Astrocyte (in vitro differentiated cells and primary cell): ENCODE measurements around the gene MED1. TPM values are rescaled to one million over a fixed set of nuclear protein-coding genes. Genes with fewer than 3 reads are reported as not detected.

ENCODE experiments used
- DNase-seq: peaks from one replicate; pipeline ENCODE4 v3.0.0-alpha.2; 2010; ENCODE audit warnings: low read depth
- FAIRE-seq: peaks from 2 replicates; lab custom pipeline; 2011; peaks lifted over from hg19 to GRCh38; lab: Jason Lieb, UNC
- H2AFZ ChIP-seq: 2 replicates; pipeline ENCODE4 v1.6.0; 2012; ENCODE audit warnings: low read depth, low read length, inconsistent platforms
- H3K27ac ChIP-seq: 2 replicates; pipeline ENCODE4 v1.5.1; 2011; ENCODE audit warnings: low read depth, low read length, inconsistent platforms
- H3K27me3 ChIP-seq: 2 replicates; pipeline ENCODE4 v1.6.0; 2011; ENCODE audit warnings: low read length, inconsistent platforms; ENCODE audit not compliant: insufficient read depth
- H3K36me3 ChIP-seq: 2 replicates; pipeline ENCODE4 v1.5.1; 2011; ENCODE audit warnings: low read length, inconsistent platforms; ENCODE audit not compliant: insufficient read depth
- H3K4me1 ChIP-seq: 2 replicates; pipeline ENCODE4 v1.5.1; 2011; ENCODE audit warnings: low read length, inconsistent platforms; ENCODE audit not compliant: insufficient read depth
- H3K4me2 ChIP-seq: 2 replicates; pipeline ENCODE4 v1.6.0; 2012; ENCODE audit warnings: low read length, inconsistent platforms
- H3K4me3 ChIP-seq: 2 replicates; pipeline ENCODE4 v1.5.1; 2011; ENCODE audit warnings: low read depth, mild to moderate bottlenecking, low read length, inconsistent platforms; ENCODE audit not compliant: insufficient read depth
- H3K79me2 ChIP-seq: 2 replicates; pipeline ENCODE4 v1.6.0; 2012; ENCODE audit warnings: mild to moderate bottlenecking, low read length, inconsistent platforms; ENCODE audit not compliant: insufficient read depth
- H3K9ac ChIP-seq: 2 replicates; pipeline ENCODE4 v1.6.0; 2012; ENCODE audit warnings: mild to moderate bottlenecking, low read length, inconsistent platforms
- H3K9me3 ChIP-seq: 2 replicates; pipeline ENCODE4 v1.5.1; 2012; ENCODE audit warnings: low read depth, mild to moderate bottlenecking, low read length, inconsistent platforms; ENCODE audit not compliant: insufficient read depth
- H4K20me1 ChIP-seq: 2 replicates; pipeline ENCODE4 v1.6.0; 2012; ENCODE audit warnings: low read length, inconsistent platforms; ENCODE audit not compliant: insufficient read depth
- H3K27ac Mint-ChIP-seq: one replicate; pipeline ENCODE4 v1.8.0; 2021; ENCODE audit warnings: mild to moderate bottlenecking, mixed read lengths; ENCODE audit not compliant: unreplicated experiment
- H3K27me3 Mint-ChIP-seq: one replicate; pipeline ENCODE4 v1.8.0; 2021; ENCODE audit warnings: low read depth, mixed read lengths; ENCODE audit not compliant: unreplicated experiment
- H3K36me3 Mint-ChIP-seq: one replicate; pipeline ENCODE4 v1.8.0; 2021; ENCODE audit warnings: low read depth, mixed read lengths; ENCODE audit not compliant: unreplicated experiment
- H3K4me1 Mint-ChIP-seq: one replicate; pipeline ENCODE4 v1.8.0; 2021; ENCODE audit warnings: low read depth, mixed read lengths; ENCODE audit not compliant: unreplicated experiment
- H3K4me3 Mint-ChIP-seq: one replicate; pipeline ENCODE4 v1.8.0; 2021; ENCODE audit warnings: mild to moderate bottlenecking, moderate library complexity, mixed read lengths; ENCODE audit not compliant: unreplicated experiment
- H3K9me3 Mint-ChIP-seq: one replicate; pipeline ENCODE4 v1.8.0; 2021; ENCODE audit warnings: mild to moderate bottlenecking, mixed read lengths; ENCODE audit not compliant: unreplicated experiment
- CTCF ChIP-seq: IDR thresholded peaks from 2 replicates; pipeline ENCODE4 v1.5.1; 2011; ENCODE audit warnings: low read depth, mild to moderate bottlenecking, inconsistent platforms, low read length, moderate library complexity; ENCODE audit not compliant: insufficient read depth
- EZH2 ChIP-seq: IDR thresholded peaks from 2 replicates; pipeline ENCODE4 v1.6.1; 2012; ENCODE audit warnings: mild to moderate bottlenecking, low read length, inconsistent platforms; ENCODE audit not compliant: insufficient read depth
- total RNA-seq: library from RNA; stranded (reverse); gene quantifications from 2 replicates; pipeline ENCODE4 v1.2.1, GENCODE V29; 2021

Gene MED1
- total RNA-seq, 1 donor from 2014 or later: 46.6 TPM

DNA sequence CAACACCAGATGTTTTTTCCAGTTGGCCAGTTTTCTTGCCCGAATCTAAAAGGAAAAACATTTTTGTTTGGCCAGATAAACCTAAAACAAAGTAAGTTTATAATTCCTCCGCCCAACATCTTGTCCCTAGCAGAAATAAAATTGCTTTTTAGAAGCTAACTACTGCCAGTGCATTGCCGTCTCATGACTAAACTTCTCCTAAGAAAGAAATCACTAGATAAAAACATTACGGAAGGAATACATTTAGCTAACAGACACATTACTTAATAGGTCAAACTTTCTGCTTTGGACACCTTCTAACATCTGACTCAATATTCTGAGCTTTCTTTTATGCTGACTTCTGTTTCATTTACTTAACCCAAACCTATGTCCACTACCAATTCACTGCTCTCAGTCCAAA, 85.8 kb downstream of the MED1 start:
- Histone ChIP-seq H3K36me3 (no peaks in the 10 kb centered on the region), H3K4me1 (peaks cover 7% of the 10 kb centered on the region), H3K27me3 (no peaks in the 10 kb centered on the region), H3K27ac (peak overlapping the region; percentile 38), H2AFZ (no peak overlapping the region), H3K79me2 (no peaks in the 10 kb centered on the region), H4K20me1 (peaks cover 12% of the 10 kb centered on the region), H3K9me3 (no peaks in the 10 kb centered on the region), H3K4me2 (peak overlapping the region; percentile 21), H3K9ac (peak overlapping the region; percentile 14), H3K4me3 (no peak overlapping the region)
- H3K4me3 Mint-ChIP-seq: no peak overlapping the region
- no peaks in the 10 kb centered on the region for H3K27me3 Mint-ChIP-seq
- peaks cover 1% of the 10 kb centered on the region for H3K36me3 Mint-ChIP-seq
- peak; percentile 79 for DNase-seq
- FAIRE-seq: no peak
- no peak for TF ChIP-seq EZH2
- no peak for TF ChIP-seq CTCF
- no peak overlapping the region for H3K27ac Mint-ChIP-seq
- H3K9me3 Mint-ChIP-seq: no peaks in the 10 kb centered on the region
- H3K4me1 Mint-ChIP-seq: peaks cover 12% of the 10 kb centered on the region

DNA sequence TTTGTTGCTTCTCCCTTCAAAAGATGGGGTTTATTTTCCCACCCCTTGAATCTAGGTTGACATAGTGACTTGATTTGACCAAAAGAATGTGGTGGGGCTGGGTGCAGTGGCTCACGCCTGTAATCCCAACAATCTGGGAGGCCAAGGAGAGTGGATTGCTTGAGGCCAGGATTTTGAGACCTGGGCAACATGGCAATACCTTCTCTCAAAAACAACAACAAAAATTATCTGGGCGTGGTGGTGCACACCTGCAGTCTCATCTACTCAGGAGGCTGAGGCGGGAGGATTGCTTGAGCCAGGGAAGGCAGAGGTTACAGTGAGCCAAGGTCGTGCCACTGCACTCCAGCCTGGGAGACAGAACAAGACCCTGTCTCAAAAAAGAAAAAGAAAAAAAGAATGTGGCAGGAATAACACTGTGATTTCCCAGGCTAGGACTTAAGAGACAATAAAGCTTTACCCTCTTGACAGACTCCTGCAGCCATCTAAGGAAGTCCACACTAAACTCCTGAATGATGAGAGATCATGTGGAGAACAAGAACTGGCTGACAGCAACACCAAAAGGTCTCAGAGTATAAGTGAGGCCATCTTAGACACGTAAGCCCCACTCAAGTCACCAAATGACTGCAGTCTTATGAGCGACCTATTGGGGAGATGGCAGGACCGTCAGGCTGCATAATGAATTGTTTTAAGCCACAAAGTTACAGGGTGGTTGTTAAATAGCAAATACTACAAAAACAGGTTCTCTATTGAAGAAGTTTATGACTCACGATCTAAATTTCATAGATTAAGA, 86.6 kb downstream of the MED1 start:
- H3K36me3 ChIP-seq: no peaks in the 10 kb centered on the region
- H3K9ac ChIP-seq: no peak overlapping the region
- no peaks in the 10 kb centered on the region for H3K79me2 ChIP-seq
- peak overlapping the region; percentile 38 for H3K27ac ChIP-seq
- Mint-ChIP-seq H3K36me3 (peaks cover 1% of the 10 kb centered on the region), H3K9me3 (no peaks in the 10 kb centered on the region), H3K27ac (no peak overlapping the region), H3K4me3 (no peak overlapping the region), H3K27me3 (no peaks in the 10 kb centered on the region), H3K4me1 (peaks cover 12% of the 10 kb centered on the region)
- no peak for TF ChIP-seq CTCF
- TF ChIP-seq EZH2: no peak
- no peaks in the 10 kb centered on the region for H3K9me3 ChIP-seq
- no peaks in the 10 kb centered on the region for H3K27me3 ChIP-seq
- H4K20me1 ChIP-seq: peaks cover 12% of the 10 kb centered on the region
- FAIRE-seq (no peak), DNase-seq (no peak)
- H2AFZ ChIP-seq: no peak overlapping the region
- H3K4me2 ChIP-seq: no peak overlapping the region
- H3K4me3 ChIP-seq: no peak overlapping the region
- H3K4me1 ChIP-seq: peaks cover 7% of the 10 kb centered on the region

DNA sequence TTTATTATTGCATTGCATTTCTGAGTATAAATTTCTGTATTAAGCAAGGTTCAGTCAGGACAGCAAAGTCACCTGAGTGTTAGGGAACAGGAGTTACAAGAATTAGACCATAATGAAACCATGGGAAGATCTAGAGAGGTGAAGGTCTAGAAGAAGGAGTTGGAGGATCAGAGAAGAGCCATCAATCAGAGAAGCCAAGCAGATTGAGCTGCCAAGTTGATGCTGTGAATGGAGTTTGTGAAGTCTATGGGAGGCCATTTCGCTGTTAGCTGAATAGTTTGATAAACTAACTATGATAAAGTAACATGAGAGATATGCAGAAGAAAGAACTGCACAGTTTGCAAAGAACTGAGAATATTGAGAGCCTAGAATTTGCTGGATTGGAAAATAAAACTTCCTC, 90.0 kb downstream of the MED1 start:
- Histone ChIP-seq H3K9ac (no peak overlapping the region), H3K4me1 (peaks cover 7% of the 10 kb centered on the region), H3K9me3 (no peaks in the 10 kb centered on the region), H3K36me3 (no peaks in the 10 kb centered on the region), H3K79me2 (no peaks in the 10 kb centered on the region), H3K4me3 (no peak overlapping the region), H3K27ac (no peak overlapping the region), H2AFZ (no peak overlapping the region), H4K20me1 (peaks cover 20% of the 10 kb centered on the region), H3K27me3 (no peaks in the 10 kb centered on the region), H3K4me2 (no peak overlapping the region)
- no peaks in the 10 kb centered on the region for H3K27me3 Mint-ChIP-seq
- no peak overlapping the region for H3K4me3 Mint-ChIP-seq
- no peak for FAIRE-seq
- DNase-seq: no peak
- TF ChIP-seq EZH2: no peak
- TF ChIP-seq CTCF: no peak
- peaks cover 1% of the 10 kb centered on the region for H3K36me3 Mint-ChIP-seq
- no peak overlapping the region for H3K27ac Mint-ChIP-seq
- H3K9me3 Mint-ChIP-seq: no peaks in the 10 kb centered on the region
- peaks cover 12% of the 10 kb centered on the region for H3K4me1 Mint-ChIP-seq
